Measurements from ENCODE around the gene MAPKAP1.

DNA sequence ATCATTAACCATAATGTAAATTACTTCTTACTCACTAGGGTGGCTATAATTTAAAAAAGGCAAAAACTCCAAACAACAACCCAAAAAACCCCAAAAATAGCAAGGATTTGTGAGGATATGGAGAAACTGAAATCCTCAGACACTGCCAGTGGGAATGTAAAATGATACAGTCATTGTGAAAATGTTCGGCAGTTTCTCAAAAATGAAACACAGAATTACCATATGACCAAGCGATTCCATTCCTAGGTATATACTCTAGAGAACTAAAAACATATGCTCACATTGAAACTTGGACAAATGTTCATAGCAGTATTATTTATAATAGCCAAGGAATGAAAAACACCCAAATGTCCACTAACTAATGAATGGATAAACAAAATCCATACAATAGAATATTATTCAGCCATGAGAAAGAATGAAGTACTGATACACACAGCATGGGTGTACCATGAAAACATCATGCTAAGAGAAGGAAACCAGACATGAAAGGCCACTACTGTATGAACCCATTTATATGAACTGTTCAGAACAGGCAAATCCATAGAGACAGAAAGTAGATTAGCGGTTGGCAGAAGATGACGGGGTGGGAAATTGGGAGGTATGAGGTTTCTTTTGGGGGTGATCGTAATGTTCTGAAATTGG, 119.1 kb downstream of the MAPKAP1 start:
- no peak for TF ChIP-seq EP300 (IDR thresholded peaks at IDR 0.05)
- TF ChIP-seq, protein P1, sequence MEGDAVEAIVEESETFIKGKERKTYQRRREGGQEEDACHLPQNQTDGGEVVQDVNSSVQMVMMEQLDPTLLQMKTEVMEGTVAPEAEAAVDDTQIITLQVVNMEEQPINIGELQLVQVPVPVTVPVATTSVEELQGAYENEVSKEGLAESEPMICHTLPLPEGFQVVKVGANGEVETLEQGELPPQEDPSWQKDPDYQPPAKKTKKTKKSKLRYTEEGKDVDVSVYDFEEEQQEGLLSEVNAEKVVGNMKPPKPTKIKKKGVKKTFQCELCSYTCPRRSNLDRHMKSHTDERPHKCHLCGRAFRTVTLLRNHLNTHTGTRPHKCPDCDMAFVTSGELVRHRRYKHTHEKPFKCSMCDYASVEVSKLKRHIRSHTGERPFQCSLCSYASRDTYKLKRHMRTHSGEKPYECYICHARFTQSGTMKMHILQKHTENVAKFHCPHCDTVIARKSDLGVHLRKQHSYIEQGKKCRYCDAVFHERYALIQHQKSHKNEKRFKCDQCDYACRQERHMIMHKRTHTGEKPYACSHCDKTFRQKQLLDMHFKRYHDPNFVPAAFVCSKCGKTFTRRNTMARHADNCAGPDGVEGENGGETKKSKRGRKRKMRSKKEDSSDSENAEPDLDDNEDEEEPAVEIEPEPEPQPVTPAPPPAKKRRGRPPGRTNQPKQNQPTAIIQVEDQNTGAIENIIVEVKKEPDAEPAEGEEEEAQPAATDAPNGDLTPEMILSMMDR (IDR thresholded peaks at IDR 0.05): no peak
- no peak for TF ChIP-seq POLR2A (IDR thresholded peaks at IDR 0.05)
- TF ChIP-seq POLR2AphosphoS5 (IDR thresholded peaks at IDR 0.05): no peak

Measured in gastroesophageal sphincter (tissue), 3 donors.